WTC11 (cell line): Measurements from ENCODE around the gene SECISBP2.

Source experiments
- CTCF ChIP-seq: fragments of 200-600 bp; IDR thresholded peaks from 2 replicates; pipeline ENCODE4 v1.8.0; 2022; ENCODE audit warnings: antibody characterized with exemption
- ZBTB21 ChIP-seq: sonication (generic); formaldehyde crosslinking; IDR thresholded peaks from 2 replicates; pipeline ENCODE4 v1.8.1; 2023; ENCODE audit warnings: mild to moderate bottlenecking, missing genetic modification reagents, borderline replicate concordance

DNA sequence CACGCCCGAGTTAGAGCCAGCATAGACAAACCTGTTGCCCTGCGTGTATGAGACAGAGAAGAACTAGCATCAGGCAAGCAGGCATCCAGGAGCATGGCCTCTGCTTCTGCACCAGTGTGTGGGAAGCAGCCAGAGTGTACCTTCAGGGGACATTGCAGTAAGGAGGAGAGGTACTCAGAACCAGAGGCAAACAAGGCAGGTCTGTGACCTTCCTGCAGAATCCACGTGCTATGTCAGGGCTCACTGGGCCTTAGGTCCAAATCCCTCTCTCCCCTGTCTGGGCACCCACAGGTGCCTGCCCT lies 63.0 kb downstream of the SECISBP2 start:
- TF ChIP-seq CTCF (no peak), ZBTB21 (CRISPR knock-in tag) (no peak)
